ENCODE data around the gene ORMDL1.

The ORMDL1 gene

GRCh38 chr2:189756311-189756952 is 27.7 kb downstream of the ORMDL1 start:
- no peak overlapping the region for H3K4me3 ChIP-seq (ENCODE audit: low read depth, low read length)
- in situ Hi-C loops (cut with HindIII; ENCODE audit: low sequenced_read_pairs) = no loop called here
- no peak for TF ChIP-seq CTCF (IDR thresholded peaks at IDR 0.05; ENCODE audit: low read depth, low read length)
- DNase-seq (ENCODE audit: low read depth, low spot score) = no peak

GRCh38 chr2:189751080-189751658 is 33.0 kb downstream of the ORMDL1 start:
- DNase-seq (ENCODE audit: low read depth, low spot score) = peak; percentile 23
- TF ChIP-seq CTCF (IDR thresholded peaks at IDR 0.05; ENCODE audit: low read depth, low read length) = peak; percentile 77
- H3K4me3 ChIP-seq (ENCODE audit: low read depth, low read length) = no peak overlapping the region
- in situ Hi-C loops (cut with HindIII; ENCODE audit: low sequenced_read_pairs) = no loop called here

GRCh38 chr2:189729430-189729829 is 54.7 kb downstream of the ORMDL1 start:
- in situ Hi-C loops (cut with HindIII; ENCODE audit: low sequenced_read_pairs) = no loop called here
- no peak overlapping the region for H3K4me3 ChIP-seq (ENCODE audit: low read depth, low read length)

GRCh38 chr2:189726849-189727248 is 57.3 kb downstream of the ORMDL1 start:
- H3K4me3 ChIP-seq (ENCODE audit: low read depth, low read length) = no peak overlapping the region
- no peak for TF ChIP-seq CTCF (IDR thresholded peaks at IDR 0.05; ENCODE audit: low read depth, low read length)
- in situ Hi-C loops (cut with HindIII; ENCODE audit: low sequenced_read_pairs) = no loop called here
- DNase-seq (ENCODE audit: low read depth, low spot score) = no peak

More at GRCh38 chr2:189729430-189729829, 54.7 kb downstream of the ORMDL1 start:
- no peak for TF ChIP-seq CTCF (IDR thresholded peaks at IDR 0.05; ENCODE audit: low read depth, low read length)
- no peak for DNase-seq (ENCODE audit: low read depth, low spot score)

GRCh38 chr2:189726271-189726670 is 57.9 kb downstream of the ORMDL1 start:
- no peak for TF ChIP-seq CTCF (IDR thresholded peaks at IDR 0.05; ENCODE audit: low read depth, low read length)
- no peak for DNase-seq (ENCODE audit: low read depth, low spot score)
- no peak overlapping the region for H3K4me3 ChIP-seq (ENCODE audit: low read depth, low read length)
- in situ Hi-C loops (cut with HindIII; ENCODE audit: low sequenced_read_pairs) = no loop called here

- TF ChIP-seq CTCF (IDR thresholded peaks at IDR 0.05; ENCODE audit: low read depth, low read length) = no peak
- in situ Hi-C loops (cut with HindIII; ENCODE audit: low sequenced_read_pairs) = no loop called here
- no peak overlapping the region for H3K4me3 ChIP-seq (ENCODE audit: low read depth, low read length)
- no peak for DNase-seq (ENCODE audit: low read depth, low spot score)
These were observed 60.9 kb downstream of the ORMDL1 start for GRCh38 chr2:189723192-189723591.
